HG03520 (cell line): ENCODE results near the gene STK39.

Source experiments
- ATAC-seq: cut with Tn5 transposase; IDR thresholded peaks from one replicate; pipeline ENCODE4 v1.9.1; 2021; ENCODE audit warnings: mild to moderate bottlenecking, moderate library complexity; ENCODE audit not compliant: unreplicated experiment

The STK39 gene

DNA sequence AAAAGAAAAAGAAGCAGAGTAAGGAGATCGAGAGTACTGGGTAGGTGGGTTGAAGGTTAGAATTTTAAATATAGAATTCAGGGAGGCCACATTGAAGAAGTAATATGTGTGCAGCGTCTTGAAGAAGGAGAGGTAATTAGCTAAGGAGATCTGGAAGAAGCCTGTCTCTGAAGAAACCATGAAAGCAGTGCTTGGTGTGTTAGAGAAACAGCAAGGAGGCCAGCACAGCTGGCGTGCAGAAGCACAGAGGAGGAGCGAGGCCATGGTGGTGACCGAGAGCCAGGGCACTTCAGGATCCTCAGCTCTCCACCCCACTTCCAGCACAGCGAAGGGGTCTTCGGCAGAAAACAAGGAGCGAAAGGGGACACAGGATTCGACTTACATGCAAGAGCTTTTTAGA lies 305.8 kb downstream of the STK39 start:
- no peak for ATAC-seq

DNA sequence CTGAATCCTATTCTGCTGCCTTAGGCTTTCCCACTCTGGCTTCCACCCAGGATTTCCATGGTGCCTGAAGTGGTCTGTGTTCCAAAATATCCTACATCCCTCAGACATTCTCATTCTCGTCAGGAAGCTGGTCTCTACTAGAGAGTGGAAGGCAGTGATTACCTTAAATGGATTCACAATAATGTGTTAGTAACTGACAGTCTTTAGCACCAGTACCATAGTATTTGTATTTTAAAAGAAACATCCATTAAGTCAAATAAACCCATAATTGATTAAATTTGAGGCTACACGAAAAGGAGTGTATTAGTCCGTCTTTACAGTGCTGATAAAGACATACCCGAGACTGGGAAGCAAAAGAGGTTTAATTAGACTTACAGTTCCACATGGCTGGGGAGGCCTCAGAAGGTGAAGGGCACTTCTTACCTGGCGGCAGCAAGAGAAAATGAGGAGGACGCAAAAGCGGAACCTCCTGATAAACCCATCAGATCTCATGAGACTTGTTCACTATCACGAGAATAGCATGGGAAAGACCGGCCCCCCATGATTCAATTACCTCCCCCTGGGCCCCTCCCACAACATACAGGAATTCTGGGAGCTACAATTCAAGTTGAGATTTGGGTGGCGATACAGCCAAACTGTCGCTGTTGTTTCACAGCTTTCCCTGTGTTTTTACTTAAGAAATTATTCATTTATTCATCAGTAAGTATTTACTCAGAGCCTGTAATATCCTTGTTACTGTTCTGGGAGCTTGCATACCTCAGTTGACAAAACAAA lies 306.5 kb downstream of the STK39 start:
- ATAC-seq = no peak

DNA sequence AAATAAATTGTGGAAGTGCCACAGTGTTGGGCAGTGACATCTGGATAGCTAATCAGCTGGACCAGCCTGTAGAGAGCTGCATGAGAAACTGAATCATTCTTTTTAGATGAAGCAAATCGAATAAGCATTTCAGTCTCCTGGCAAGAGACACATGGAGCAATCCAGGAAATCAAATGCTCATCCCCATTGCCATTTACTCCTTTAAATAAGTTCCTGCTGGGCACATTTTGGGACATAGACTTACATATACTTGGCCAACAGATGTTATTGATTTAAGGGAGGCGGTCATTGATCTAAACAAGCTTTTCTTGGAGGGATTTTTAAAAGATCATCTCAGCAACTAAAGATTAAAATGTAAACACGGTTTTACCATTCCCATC lies 307.1 kb downstream of the STK39 start:
- ATAC-seq = no peak

DNA sequence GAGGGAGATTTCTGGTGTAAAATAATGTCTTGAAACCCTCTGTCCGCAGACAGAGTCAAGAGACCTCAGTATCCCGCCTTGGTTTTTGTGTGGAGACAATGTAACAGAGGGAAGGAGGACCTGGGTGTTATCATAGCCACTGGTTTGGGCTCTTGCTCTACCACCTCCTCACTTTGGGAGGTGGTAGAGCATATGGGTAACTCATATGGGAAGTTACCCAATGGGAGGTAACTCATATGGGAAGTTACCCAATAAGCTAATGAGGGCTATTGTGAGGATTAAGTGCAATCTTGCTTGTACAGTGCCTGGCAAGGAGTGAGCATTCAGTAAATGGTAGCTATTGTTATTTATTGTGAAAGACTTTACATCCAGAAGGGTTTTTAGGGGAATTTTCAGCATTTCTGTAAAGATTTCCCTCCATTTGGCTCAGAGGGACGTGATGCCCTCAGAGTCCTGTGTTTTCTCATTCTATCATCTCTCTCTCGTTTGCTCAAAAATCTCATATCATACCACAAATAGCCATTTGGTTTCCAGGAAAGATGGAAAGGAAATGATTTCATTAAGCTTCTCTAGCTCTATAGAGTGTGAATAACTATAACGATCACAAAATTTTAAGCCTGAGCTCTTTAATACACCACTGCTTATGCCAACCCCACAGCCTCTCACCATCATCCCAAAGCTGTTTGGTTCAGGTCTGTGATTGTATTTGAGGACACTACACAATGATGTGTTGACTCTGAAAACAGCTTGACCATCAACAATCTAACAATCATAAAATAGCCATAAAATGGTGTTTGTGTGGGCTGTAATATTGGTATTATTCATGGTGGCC lies 307.7 kb downstream of the STK39 start:
- no peak for ATAC-seq

DNA sequence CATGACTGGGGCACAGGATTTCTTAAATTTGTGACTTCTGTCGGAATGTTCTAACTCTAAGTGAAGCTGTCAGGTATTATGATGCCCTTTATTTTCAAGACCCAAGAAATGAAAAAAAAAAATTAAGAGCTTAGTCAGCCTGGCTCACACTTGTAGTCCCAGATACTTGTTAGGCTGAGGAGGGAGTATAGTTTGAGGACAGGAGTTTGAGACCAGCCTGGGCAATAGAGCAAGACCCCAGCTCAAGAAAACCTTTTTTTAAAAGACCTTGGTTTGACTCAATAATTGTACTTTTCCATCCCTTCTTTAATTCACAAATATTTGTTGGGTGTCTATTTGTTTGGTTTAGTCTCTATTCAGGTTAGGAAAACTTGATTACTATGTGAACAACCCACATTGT lies 310.0 kb downstream of the STK39 start:
- no peak for ATAC-seq

DNA sequence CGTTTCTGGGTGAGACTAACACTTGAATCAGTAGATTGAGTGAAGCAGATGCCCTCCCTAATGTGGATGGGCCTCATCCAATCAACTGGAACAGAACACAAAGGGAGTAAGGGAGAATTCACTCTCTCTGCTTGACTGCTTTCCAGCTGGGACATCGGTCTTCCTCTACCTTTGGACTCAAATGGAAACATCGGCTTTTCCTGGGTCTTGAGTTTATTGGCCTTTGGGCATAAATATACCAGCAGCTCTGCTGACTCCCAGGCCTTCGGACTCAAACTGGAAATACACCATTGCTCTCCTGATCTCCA lies 311.6 kb downstream of the STK39 start:
- ATAC-seq = no peak

DNA sequence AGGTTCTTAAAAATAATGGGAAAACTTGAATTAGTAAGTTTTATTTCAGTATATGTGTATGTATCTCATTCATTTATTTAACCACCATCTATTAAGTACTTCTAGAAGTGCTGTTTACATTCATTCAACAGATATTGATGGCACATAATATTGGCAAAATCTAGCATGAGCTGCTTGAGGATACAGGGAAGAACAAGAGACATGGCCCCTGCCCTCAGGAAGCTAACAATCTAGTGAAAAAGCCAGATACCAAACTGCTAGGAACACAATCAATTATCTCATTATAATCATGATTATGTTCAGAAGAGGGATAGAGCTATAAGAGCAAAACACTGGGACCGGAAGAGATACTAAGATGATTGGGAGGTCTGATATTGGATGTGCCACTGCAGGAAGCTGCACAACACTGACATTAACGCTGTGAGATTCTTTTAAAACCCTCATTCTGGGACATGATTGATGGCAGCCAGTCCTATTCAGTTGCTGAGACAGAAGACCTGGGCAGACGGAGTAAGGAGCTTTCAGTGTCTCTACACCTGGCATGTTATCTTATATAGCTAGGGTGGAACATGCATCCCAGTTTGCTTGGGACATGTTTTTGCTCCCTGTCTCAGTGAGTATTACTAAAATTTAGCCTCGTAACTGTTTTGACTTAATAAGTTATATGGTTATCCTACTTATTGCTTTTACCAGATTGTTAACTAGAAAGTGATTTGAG lies 314.1 kb downstream of the STK39 start:
- ATAC-seq = no peak

DNA sequence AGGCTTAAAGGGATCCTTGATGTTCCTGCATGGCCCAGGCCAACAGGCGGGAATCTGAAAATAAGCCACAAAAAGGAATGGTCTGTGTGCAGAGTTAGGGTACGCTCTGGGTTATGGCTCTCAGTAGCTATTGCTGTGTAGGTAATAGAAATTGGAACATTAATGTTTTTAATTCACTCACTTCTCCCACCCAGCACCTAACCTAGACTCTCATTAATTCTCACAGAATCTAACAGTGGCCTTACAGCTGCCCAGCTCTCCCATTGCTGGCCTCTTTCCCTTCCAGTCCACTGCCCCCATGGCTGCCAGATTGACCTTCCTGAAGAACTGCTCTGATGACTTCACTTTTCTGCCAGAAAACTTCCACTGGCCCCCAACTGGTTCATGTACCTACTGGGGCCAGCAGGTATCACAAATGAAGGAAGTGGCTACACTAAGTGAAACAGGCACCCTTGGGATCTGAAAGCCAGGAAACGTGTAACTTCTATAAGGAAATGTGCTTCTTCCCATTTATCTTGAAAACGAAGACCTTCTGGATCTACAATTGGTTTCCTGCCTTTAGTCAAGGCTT lies 315.2 kb downstream of the STK39 start:
- ATAC-seq = no peak

DNA sequence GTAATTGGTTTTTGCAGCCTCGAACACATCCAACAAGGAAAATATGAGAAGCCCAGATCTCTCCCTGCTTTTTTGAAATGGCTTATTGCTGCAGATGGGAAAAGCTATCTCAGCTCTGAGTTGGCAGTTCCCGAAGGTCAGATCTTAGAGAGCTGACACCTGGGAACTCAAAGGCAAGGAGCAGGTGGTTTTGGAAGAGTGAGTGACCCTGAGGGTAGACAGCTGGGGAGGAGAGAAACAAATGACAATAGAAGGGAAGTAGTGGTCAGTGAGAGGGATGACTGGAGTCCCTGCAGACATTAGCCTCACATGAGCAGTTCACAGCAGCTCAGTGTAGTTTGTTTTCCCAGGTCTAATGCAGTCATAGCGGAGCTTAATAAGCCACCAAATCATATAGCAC lies 317.9 kb downstream of the STK39 start:
- no peak for ATAC-seq

DNA sequence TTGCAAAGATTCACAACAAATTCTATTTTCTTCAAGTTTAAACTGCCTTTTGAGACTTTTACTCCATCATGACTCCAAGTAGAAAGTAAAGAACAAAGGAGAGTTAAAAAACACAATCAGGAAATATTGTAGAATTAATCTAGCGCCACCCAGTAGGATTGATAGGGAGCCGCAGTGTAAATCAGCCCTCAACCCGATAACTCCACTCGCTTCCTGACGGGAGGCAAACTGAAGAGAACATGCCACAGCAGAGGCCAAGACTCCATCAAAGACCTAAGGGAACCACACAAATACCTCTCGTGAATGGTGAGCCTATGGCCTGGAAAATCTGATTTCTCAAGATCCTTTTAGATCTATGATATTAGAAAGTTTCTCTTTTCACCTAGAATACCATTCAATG lies 319.0 kb downstream of the STK39 start:
- ATAC-seq = no peak

DNA sequence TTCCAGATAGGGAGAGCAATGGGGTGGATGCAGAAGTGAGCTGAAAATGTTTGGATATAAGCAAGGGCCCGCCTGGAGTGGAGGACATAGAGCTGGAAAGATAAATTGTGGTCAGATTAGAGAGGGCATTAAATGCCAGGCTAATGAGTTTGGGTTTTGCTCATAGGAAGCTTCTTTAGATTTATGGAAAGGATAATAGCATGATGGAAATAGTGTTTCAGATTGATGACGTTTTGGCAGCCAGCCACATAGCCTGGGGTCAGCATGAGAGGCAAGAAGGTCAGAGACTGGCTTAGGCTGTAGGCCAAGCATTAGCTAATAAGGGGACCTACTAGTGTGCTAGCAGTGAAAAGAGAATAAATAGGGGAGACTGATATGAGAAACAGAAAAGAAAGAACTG lies 321.6 kb downstream of the STK39 start:
- no peak for ATAC-seq

DNA sequence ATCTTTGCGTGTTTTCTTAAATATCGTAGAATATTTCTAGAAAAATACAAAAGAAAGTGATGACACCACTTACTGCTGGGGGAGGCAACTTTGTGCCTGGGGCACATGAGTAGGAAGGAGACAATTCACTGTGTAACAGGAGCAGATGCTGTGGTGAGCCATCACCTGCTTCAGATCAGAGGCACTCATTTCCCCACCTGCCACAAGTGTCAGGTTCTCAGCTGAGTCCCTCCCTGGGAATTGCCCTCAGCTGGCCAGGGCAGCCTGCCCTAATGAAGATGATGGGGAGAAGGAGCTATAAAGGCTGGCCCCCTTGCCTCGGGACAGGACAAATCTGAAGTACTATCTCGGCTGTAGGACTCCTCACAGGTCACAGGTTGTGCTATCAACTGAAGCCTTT lies 322.8 kb downstream of the STK39 start:
- ATAC-seq = no peak

DNA sequence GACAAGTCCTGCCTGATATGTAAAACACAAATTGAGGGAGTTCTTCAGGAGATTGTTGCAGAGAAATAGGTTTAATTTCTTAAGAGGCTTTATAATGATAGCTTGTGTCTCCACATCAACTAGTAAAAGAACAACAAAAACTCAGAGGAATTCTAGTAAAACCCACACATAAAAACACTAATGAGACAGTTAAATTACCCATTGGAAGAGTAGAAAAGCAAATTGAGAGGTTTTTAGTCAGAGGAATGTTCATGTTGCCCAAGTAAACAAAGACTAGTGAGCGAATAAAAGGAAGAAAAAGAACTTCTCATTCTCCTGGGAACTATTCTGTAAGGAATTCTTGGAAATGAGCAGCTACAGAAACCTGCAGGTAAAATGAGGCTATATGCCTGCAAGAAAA lies 330.6 kb downstream of the STK39 start:
- ATAC-seq = no peak

DNA sequence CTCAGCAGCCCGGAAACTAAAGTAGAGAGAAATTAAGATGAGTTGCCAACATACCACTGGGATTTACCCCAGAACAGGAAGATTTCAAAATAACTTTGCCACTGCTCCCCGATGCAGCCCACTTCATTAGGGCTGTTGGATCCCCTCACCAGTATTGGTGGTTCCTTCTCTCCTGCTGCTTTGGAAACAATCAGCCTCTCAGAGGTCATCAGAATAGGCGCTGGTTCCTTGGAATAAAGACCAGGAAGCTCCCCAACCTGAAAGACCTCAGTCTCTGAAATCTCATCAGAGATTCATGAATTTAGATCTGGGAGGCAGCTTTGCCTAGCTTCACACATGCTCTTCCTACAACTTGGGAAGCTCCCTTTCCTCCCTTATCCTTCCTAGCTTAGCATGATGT lies 332.4 kb downstream of the STK39 start:
- no peak for ATAC-seq

DNA sequence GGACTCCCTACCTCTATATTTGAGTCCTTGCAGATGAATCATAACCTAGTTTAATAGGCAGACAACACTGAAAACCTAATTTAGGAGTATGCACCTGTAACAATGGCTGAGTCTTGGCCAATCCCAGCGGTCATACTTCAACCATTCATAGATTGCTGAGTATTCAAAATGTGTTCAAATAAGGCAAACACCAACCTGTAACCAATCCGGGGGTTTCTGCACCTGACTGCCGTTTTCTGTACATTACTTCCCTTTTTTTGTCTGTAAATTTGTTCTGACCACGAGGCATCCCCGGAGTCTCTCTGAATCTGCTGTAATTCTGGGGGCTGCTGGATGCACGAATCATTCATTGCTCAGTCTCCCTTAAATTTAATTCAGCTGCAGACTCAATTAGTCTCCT lies 338.6 kb downstream of the STK39 start:
- ATAC-seq = no peak

DNA sequence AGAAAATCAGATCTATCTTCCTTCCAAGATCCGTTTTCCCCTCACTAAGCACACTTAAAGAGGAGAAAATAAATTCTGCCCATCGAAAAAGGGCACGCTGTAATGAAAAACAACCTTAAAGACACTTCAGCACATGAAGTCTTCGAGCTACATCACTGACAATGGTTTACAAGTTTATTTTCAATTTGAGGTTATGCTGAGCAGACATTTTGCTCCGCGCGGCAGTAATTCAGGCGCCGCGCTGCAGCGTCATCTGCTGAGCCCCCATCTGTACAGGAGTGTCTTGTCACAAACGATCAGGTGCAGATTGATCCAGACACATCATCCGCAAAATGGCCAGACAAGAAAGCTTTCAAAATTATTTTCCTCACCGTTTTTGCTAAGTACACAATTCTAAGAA lies 341.7 kb downstream of the STK39 start:
- ATAC-seq = no peak
